Measurements from ENCODE around the gene TMEM176A.

DNA sequence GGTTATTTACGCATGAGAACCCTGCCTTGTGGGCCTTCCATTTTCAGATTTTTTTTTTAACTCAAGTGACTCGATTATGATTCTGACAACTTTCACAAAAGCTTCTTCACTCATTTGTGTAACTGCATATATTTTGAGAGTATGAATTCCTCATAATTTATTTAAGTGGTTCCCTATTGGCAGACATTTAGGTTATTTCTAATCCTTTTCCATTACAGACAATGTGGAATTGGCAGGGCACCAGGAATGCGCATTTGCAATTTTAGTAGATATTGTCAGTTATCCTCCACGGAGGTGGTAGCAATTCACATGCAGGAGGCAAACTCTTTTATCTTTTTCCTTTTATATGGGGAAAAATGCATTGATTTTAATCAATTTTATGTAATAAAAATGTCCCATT is 2.9 kb upstream of the TMEM176A start:
- no peak for TF ChIP-seq EZH2 (IDR thresholded peaks at IDR 0.05; ENCODE audit: insufficient read depth, poor library complexity, severe bottlenecking)
- TF ChIP-seq EZH2phosphoT487 (IDR thresholded peaks at IDR 0.05; ENCODE audit: insufficient read depth, low read depth) = no peak
